ENCODE measurements around the gene UQCC2. TPM values are rescaled to one million over a fixed set of nuclear protein-coding genes. Genes with fewer than 3 reads are reported as not detected.

UQCC2 gene
- total RNA-seq, 4 donors from 2014 or later, result 4.6 to 19.6 (median 6.9) TPM

- peak in 2 of 3 donors; percentile 39 to 73 for DNase-seq
- Histone ChIP-seq H3K36me3 (peaks cover 0 to 15% (median 0%) of the 10 kb centered on the region in 3 donors), H3K4me3 (no peak overlapping the region), H3K27me3 (no peaks in the 10 kb centered on the region), H3K9me3 (no peaks in the 10 kb centered on the region), H3K27ac (no peak overlapping the region), H3K4me1 (peaks cover 0 to 5% (median 0%) of the 10 kb centered on the region in 4 donors)
- TF ChIP-seq CTCF (IDR thresholded peaks at IDR 0.05) (peak in 4 of 6 experiments; percentile 42 to 71 (median 64)), POLR2A (IDR thresholded peaks at IDR 0.05) (no peak)
Measured at GRCh38 chr6:33702345-33702977, 9.0 kb downstream of the UQCC2 start.

- Histone ChIP-seq H3K27me3 (no peaks in the 10 kb centered on the region), H3K27ac (no peak overlapping the region)
- TF ChIP-seq POLR2A (IDR thresholded peaks at IDR 0.05) (no peak), CTCF (IDR thresholded peaks at IDR 0.05) (peak; percentile 54 to 77 (median 72))
Measured at GRCh38 chr6:33700391-33701050, 11.0 kb downstream of the UQCC2 start.

GRCh38 chr6:33699739-33700138 lies 11.8 kb downstream of the UQCC2 start:
- DNase-seq, result no peak
- Histone ChIP-seq H3K4me3 (no peak overlapping the region), H3K27me3 (no peaks in the 10 kb centered on the region), H3K9me3 (no peaks in the 10 kb centered on the region), H3K4me1 (peaks cover 0 to 24% (median 6%) of the 10 kb centered on the region in 4 donors), H3K36me3 (peaks cover 0 to 29% (median 0%) of the 10 kb centered on the region in 3 donors), H3K27ac (no peak overlapping the region)
- TF ChIP-seq POLR2A (IDR thresholded peaks at IDR 0.05), result no peak

More at GRCh38 chr6:33700391-33701050, 11.0 kb downstream of the UQCC2 start:
- Histone ChIP-seq H3K9me3 (no peaks in the 10 kb centered on the region), H3K4me3 (no peak overlapping the region), H3K36me3 (peaks cover 0 to 28% (median 0%) of the 10 kb centered on the region in 3 donors), H3K4me1 (peaks cover 0 to 17% (median 6%) of the 10 kb centered on the region in 4 donors)
- DNase-seq, result peak; percentile 76 to 90 (median 83)

- no peak overlapping the region for H3K4me3 ChIP-seq
- H3K9me3 ChIP-seq, result no peaks in the 10 kb centered on the region
- TF ChIP-seq CTCF (IDR thresholded peaks at IDR 0.05) (no peak), POLR2A (IDR thresholded peaks at IDR 0.05) (no peak)
- no peak for DNase-seq
- peaks cover 0 to 28% (median 6%) of the 10 kb centered on the region in 4 donors for H3K4me1 ChIP-seq
- no peaks in the 10 kb centered on the region for H3K27me3 ChIP-seq
- no peak overlapping the region for H3K27ac ChIP-seq
- H3K36me3 ChIP-seq, result peaks cover 0 to 29% (median 0%) of the 10 kb centered on the region in 3 donors
Measured at GRCh38 chr6:33699131-33699530, 12.4 kb downstream of the UQCC2 start.

GRCh38 chr6:33698494-33698893 lies 13.0 kb downstream of the UQCC2 start:
- Histone ChIP-seq H3K27ac (no peak overlapping the region), H3K4me3 (no peak overlapping the region), H3K27me3 (no peaks in the 10 kb centered on the region), H3K9me3 (no peaks in the 10 kb centered on the region), H3K4me1 (peaks cover 0 to 32% (median 8%) of the 10 kb centered on the region in 4 donors), H3K36me3 (peaks cover 0 to 33% (median 0%) of the 10 kb centered on the region in 3 donors)
- no peak for DNase-seq
- TF ChIP-seq POLR2A (IDR thresholded peaks at IDR 0.05), result no peak

GRCh38 chr6:33697845-33698244 lies 13.7 kb downstream of the UQCC2 start:
- DNase-seq, result no peak
- Histone ChIP-seq H3K27me3 (no peaks in the 10 kb centered on the region), H3K9me3 (no peaks in the 10 kb centered on the region), H3K4me1 (peaks cover 0 to 38% (median 12%) of the 10 kb centered on the region in 4 donors), H3K27ac (peak overlapping the region in 1 of 4 donors; percentile 82), H3K36me3 (peaks cover 0 to 38% (median 0%) of the 10 kb centered on the region in 3 donors), H3K4me3 (no peak overlapping the region)
- TF ChIP-seq CTCF (IDR thresholded peaks at IDR 0.05) (no peak), POLR2A (IDR thresholded peaks at IDR 0.05) (no peak)
